ENCODE measurements around the gene FRZB.
"Not testable (repeated sequence)": the region's sequence is repeated elsewhere in the genome, so short reads cannot be mapped to it uniquely, and the experiment has no call there.

FRZB gene

DNA sequence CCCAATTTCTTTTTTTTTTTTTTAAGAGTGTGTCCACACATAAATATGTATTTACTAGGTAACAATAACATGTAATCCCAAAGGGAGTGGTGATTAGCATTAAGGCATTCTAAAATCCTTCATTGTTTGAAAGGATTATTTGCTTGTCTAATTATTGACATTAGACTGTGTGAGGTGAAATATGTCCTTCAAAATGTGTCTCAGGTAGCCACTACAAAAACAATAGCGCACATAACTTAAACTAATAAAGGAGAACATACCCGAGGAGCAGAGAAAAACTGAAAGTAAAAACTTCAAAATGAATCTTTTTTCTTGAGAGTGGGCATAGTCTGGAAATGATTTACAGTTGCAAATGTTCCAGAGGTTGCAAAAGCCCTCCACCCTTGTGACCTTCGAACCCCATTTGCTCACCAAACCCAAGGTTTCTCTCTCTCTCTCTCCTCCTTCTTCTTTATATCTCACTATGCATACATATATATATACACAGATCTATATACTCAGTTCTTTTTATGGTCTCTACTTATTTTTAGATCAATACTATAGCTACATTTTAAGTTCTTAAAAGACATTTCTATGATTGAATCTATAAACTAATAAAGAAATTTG lies 24.4 kb upstream of the FRZB start:
- FAIRE-seq: no peak
- DNase-seq (ENCODE audit: low spot score): no peak

DNA sequence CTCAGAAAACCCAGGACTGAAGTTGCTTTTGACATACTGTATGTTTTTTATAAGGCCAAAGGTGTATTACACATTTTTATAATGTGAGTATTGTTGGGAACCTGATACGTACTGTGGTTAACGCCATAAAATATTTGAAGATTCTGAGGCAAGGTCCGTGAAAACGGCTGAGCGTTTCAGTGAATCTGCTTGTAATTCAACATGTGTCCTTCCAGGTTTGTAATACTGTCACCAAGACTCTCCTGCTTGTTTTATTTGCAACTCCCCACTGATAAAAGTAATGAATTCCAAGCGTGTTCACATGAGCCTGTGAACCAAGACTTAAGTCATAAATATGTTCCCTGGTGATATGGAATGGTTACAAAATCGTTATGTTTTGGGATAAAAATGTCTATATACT lies 23.9 kb upstream of the FRZB start:
- DNase-seq (ENCODE audit: low spot score): no peak
- FAIRE-seq: no peak

DNA sequence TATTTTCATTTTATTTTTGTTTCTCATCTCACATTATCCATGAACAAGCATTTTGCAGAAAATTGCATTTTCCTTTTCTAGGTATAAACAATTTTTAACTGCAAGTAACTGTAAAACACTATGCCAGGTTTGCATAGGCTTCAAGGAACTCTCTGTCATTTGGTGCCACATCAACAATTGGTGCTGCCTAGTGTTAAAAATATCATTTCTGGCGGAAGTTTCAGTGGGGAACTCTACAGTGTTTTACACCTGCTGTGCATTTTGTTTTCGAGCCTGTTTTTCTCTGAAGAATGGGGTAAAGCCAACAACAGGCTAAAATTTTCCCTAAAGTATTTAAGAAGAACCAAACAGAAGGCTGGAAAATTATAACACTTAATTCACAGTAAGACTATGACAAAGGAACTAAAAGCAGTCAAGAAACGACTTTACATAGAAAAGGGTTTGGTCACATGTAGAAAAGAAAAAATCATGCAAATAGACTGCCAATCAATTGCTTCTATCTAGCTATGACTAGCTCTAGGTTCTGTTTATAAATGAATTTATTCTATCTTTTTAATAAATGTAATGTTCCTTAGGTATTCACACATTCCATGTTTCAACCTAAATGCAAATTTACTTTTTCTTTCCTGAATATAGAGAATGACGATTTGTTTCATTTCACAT lies 21.4 kb upstream of the FRZB start:
- DNase-seq (ENCODE audit: low spot score) (no peak), FAIRE-seq (no peak)

DNA sequence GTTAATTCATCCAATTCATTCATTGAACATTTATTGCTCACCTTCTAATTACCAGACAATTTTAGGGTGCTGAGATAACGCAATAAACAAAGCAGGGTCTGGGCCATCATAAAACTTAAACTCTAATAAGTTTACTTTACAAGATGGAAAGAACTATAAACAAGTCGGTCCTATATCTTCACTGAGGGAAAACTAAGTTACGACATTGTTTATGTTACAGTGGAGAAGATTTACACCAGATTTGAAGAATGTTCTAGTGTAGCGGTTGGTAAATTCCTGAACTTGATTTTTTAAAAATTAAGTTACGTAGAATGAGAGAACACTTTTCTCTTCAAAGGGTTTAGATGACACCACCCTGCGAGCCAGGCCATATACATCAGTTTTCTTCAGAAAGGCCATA lies 20.7 kb upstream of the FRZB start:
- DNase-seq (ENCODE audit: low spot score) (no peak), FAIRE-seq (no peak)

DNA sequence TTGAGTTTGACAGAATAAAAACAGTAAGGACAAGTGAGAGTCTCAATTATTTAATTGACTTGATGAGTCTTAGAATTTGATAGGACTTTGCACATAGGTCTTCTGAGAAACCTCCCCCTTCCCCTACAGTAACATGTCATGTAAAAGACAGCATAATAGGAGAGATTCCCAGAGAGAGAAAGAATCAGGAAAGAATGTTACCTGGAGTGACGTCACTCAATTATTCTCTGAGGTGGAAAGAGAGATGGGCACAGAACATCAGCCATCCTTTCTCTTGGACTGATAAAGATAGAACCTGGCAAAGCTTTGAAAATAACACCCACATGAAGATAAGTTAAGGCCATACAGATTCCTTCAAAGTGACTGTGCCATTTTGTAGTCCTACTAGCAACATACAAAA lies 19.3 kb upstream of the FRZB start:
- no peak for FAIRE-seq

DNA sequence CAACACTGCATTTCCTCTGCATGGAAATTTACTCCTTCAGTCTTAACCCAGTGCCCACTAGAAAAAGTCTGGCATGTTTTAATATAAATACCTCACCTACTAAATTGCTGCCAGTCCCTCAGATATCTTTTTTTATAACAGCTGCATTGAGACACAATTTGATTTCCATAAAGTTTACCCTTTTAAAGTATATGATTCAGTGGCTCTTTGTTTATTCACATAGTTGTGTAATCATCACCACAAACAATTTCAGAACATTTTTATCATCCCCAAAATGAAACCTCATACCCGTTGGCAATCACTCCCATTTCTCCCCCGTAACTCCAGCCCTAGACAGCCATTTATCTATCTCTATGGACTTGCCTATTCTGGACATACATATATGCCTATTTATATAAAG lies 17.0 kb upstream of the FRZB start:
- FAIRE-seq (no peak), DNase-seq (ENCODE audit: low spot score) (no peak)

More for the DNA sequence above, 19.3 kb upstream of the FRZB start:
- no peak for DNase-seq (ENCODE audit: low spot score)

DNA sequence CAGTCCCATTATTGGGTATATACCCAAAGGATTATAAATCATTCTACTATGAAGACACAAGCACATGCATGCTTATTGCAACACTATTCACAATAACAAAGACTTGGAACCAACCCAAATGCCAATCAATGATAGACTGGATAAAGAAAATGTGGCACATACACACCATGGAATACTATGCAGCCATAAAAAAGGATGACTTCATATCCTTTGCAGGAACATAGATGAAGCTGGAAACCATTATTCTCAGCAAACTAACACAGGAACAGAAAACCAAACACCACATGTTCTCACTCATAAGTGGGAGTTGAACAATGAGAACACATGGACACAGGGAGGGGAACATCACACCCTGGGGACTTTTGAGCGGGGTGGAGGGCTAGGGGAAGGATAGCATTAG lies 13.7 kb upstream of the FRZB start:
- DNase-seq (ENCODE audit: low spot score); FAIRE-seq: not testable (repeated sequence)

DNA sequence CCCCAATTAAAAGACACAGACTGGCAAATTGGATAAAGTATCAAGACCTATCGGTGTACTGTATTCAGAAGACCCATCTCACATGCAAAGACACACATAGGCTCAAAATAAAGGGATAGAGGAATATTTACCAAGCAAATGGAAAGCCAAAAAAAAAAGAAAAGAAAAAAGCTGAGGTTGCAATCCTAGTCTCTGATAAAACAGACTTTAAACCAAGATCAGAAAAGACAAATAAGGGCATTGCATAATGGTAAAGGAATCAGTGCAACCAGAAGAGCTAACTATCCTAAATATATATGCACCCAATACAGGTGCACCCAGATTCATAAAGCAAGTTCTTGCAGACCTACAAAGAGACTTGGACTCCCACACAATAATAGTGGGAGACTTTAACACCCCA lies 10.2 kb upstream of the FRZB start:
- not testable (repeated sequence) for DNase-seq (ENCODE audit: low spot score); FAIRE-seq

DNA sequence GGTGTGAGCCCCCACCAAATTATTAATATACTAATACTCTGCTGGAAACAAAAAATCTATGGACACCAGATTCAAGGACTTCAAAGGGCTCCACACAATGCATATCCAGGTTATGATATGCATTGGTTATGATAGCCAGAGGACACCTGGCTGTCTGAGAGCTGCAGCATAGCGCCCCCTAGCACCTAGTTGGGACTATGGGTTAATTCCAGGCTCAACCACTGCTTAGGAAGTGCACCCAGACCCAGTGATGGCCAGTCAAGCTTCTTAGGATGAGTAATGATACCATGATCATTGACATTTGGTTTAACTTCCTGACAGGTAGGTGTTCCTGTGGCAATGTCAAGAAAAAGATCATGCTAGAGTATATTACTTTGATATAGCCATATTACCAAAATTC lies 3.8 kb upstream of the FRZB start:
- peak; percentile 18 for DNase-seq (ENCODE audit: low spot score)
- FAIRE-seq: no peak

DNA sequence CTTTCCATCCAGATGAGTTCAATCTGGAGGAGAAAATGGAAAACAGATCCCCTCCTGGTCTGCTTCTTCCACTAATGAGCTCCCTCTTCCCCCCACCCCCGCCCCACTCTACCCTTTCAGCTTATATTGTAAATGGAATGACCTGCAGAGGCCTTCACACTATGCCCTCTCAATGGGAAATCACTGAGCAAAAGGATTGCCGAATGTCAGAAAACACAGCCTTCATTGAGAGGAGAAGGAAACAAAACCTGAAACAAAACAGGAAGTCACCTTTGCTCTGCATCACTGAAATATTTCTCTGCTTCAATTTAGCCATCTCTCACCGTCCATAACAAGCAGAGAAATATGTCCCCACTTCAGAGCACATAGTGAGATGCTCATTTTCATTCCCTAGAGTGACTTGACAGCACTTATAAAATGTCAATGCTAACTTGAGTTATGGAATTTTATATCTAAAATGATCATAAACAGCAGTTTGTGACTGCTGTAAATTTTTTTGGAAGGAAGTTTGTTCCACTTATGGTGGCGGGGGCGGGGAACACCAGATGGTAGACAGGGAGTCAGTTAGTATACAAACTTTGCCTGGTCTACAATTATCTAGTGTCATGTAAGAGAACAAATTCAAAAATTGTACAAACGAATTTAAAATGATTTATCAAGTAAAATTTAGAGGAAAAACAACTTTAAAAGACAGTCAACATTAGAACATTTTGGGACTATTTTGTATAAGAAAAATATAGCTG lies 1.8 kb upstream of the FRZB start:
- FAIRE-seq (no peak), DNase-seq (ENCODE audit: low spot score) (no peak)

DNA sequence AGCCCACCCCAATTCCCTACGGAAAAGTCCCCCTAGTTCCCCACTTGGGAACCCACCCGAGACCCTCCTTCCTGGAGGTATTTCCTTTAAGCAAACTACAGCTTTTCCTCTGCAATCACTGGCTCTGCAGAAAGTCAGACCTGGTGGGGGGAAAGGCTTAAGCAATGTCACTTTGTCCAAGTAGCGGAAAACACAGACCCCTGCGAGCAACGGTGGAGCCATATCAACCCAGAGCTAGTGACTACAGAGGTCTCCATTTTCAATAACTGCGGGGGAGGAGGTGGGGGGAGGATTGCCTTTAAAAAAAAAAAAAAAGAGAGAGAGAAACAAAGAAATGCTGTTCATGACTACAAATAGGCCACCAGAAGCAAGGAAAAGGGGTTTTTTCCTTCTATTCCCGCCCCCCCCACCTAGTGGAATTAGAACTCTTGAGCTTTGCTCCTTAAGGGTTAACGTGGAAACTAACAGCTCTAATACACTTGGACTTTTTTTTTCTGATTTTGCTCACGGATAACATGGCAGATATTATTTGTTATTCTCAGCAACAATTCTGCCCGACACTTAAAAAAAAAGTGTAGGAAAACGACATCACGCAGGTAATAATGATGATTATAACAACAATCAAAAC lies 1.1 kb upstream of the FRZB start:
- FAIRE-seq (no peak), DNase-seq (ENCODE audit: low spot score) (no peak)

DNA sequence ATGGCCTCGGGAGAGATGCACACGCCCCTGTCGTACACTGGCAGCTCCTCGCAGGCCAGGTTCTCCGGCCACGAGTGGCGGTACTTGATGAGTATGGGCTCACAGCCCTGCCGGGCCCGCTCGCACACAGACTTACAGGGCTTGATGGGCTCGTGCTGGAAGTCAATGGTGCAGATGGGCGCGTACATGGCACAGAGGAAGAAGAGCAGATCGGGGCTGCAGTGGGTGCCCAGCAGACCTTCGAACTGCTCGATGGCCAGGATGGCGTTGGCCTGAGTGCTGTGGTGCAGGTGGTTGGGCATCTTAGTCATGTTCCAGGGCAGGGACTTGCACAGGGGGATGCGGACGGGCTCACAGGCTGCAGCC lies 359 bp downstream of the FRZB start:
- DNase-seq (ENCODE audit: low spot score) (no peak), FAIRE-seq (no peak)

DNA sequence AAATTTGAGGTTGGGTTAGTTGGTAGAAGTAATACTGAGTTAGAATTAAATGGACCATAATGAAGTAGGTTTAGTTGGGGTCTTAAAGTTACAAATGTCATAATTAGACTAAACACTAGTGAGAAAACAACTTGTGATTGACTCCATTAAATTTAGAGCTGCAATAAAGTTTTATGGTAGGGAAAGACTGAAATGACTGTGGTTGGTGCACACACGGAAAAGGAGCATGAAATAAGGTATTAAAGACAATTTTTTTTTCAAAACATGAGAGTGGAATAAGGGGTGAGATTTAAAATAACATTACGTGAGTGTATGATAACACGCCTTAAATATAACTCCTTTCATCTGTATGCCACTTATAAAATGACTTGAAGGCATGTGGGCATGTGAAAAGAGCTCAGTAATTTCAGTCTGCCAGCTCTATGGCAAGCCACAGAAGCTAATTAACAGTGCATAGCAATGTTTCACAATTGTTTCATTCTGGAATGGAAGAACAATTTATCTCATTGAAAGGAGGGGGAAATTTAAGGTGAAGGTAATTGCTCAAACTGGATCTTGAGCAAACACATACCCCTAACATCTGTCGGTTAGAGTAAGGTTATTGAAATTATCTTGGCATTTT lies 1.4 kb downstream of the FRZB start:
- no peak for FAIRE-seq
- no peak for DNase-seq (ENCODE audit: low spot score)

DNA sequence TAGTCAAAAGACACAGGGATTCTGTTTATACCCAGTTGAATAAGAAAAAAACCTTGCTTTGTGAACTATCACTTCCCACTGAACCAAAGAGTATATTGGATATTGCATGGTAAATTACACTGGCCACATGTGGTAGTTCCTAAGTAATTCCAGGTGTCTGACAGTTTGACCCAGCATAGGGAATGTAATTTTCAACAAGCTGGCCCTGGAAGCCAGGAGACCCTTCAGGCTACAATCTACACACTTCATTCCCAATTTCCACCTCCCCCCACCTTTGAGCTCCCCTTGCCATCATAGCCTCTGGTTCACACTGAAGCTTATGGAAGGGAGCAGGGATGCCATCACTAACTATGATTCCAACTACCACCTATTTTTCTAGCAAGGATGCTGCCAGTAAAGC lies 2.8 kb downstream of the FRZB start:
- no peak for DNase-seq (ENCODE audit: low spot score)
- no peak for FAIRE-seq

DNA sequence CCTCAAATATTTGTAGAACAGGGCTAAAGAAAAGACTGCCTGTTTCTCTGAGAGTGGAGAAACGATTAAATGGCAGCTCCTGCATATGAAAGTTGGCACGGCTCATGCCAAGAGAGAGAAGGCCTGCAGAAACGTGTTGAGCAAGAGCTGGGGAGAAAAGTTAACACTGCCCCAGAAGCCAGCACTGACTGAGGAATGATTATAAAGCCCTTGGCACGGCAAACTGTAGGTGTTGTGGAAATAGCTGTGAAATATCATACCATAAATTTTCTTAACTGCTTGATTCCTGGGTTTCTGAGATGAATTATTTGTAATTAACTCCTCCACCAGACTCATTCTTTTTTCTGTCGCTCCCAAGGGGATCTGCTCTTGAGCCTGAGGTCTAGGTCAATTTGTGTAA lies 4.3 kb downstream of the FRZB start:
- FAIRE-seq (no peak), DNase-seq (ENCODE audit: low spot score) (no peak)

DNA sequence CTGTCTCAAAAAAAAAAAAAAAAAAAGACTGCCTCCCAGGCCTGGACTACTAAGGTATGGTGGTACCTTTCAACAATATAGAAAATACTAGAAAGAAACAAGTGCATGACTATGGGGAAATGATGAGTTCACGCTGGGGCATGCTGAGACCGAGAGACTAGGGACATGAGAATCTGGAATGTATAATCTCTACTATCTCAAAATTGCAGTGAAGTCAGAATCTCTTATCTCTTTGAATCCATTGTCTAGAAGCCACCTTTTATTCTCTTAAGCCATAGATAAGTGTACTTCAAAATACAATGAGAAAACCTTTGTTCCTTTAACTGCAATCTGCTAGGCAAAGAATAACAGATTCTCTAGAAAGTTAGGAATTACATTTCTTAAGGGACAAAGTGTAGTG lies 5.6 kb downstream of the FRZB start:
- DNase-seq (ENCODE audit: low spot score) (no peak), FAIRE-seq (no peak)

DNA sequence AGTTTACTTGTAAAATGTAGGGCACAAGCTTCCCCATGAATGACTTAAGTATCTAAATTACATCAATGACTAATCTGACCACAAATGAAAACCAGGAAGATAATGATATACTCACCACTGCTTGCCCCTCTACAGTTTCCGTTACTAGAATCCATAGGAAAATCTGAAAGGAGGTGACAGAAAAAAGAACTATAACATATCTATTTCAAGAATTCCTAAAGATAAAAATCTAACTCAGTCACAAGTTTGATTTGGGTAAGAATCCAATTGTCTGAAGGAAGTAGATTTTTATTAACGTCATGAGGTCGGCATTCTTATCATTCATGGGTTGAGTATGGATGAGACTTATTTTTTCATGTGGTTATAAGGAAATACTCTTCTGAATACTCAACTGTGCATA lies 7.8 kb downstream of the FRZB start:
- FAIRE-seq (no peak), DNase-seq (ENCODE audit: low spot score) (no peak)

DNA sequence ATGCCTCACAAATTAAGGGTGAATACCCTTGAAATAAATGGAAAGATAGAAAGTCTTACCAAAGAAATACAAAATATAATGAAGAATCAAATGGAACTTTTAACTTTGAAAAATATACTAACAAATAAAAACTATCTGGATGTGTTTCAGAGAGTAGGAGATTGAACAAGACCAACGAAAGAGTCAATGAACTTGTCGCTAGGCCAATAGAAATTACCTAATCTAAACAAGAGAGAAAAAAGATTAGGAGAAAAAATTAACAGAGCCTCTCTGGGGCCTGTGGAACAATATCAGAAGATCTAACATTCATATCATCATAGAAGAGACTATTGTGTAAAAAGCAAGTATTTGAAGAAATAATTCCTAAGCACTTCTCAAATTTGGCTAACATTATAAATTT lies 11.1 kb downstream of the FRZB start:
- no peak for DNase-seq (ENCODE audit: low spot score)
- FAIRE-seq: no peak

DNA sequence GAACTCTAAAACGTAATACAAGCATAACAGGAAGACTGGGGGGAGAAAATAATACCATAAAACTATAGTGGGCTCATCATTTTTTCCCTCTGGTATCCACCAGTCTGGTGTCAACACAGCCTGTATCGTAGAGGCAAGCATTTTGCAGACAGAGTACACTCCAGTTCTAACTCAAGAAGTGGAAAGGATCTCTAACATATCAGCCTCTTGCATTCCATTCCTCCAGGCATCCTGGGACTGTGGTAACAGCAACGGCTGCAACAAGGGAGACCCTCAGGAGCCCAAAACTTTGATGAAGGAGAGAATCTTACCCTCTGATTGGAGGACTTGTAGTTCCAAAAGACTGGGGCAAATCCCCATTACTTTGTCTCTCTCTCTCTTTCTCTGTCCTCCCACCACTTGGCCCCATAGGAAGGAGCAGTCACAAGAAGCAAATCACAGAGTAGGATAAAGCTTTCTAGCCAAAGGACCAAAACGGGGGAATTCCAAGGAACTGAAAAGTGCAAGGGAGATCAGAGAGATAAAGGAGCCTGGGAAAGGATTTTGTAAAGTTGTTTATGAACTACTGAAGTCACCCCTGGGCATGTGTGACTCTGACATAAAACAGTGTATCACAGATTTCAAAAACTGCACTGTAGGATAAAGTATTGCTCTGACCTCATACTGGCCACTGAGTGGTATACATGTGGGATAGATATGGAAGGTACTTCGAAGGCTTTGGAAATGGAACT lies 11.9 kb downstream of the FRZB start:
- FAIRE-seq (no peak), DNase-seq (ENCODE audit: low spot score) (no peak)

DNA sequence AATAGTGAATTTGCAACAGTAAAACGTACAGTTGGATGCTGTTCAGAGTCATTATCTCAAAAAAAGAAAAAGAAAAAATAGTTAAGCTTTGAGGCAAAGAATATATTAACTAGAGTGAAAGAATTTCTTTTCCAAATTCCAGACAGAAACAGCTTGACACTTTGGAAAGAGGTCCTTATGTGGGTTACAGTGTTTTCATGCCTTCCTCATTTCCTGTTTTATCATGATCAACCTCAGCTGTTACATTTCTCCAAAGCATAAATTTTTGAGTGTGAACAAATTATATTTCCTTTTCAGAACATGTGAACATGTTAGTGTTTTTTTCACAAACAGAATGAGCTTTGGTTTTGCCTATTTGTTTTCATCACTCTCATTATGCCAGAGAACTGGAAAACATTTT lies 13.6 kb downstream of the FRZB start:
- DNase-seq (ENCODE audit: low spot score): no peak
- FAIRE-seq: no peak

DNA sequence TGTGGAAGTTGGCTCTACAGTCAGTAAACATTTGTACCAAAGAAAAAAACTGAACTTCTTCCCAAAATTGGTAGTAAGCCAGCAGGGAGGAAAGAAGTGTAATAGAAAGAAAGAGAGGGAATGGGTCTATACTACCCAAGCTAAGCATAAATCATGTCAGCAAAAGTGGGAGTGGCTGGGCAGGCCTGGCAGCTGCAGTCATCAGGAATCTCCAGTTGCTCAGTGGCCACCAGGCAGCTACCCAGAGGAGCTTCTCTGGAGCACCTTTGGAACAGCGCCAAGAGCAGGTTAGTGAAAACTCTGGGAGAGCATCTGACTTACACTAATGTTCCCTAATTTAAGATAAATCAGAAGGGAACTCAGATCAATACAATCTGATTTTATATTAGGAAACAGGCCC lies 14.3 kb downstream of the FRZB start:
- no peak for FAIRE-seq
- peak; percentile 44 for DNase-seq (ENCODE audit: low spot score)

Measured in urothelium cell line (cell line).